Vagina (tissue), 2 donors: ENCODE results near the gene EBF4. TPM values are rescaled to one million over a fixed set of nuclear protein-coding genes. Genes with fewer than 3 reads are reported as not detected.

Experiments
- DNase-seq, 2 donors: peaks; one replicate each; pipeline ENCODE4 v3.0.0-alpha.2; 2017; ENCODE audit errors: extremely low spot score in 2 of 2
- H3K27ac ChIP-seq: fragments of 200-600 bp; sonication (generic); one replicate; pipeline ENCODE4 v1.5.1; 2019
- H3K27me3 ChIP-seq: fragments of 200-600 bp; sonication (generic); one replicate; pipeline ENCODE4 v1.5.1; 2019
- H3K36me3 ChIP-seq, 2 donors: fragments of 200-600 bp; sonication (generic); one replicate each; pipeline ENCODE4 v1.5.1; 2017 to 2019
- H3K4me1 ChIP-seq: fragments of 200-600 bp; sonication (generic); one replicate; pipeline ENCODE4 v1.5.1; 2019
- H3K4me3 ChIP-seq, 2 donors: fragments of 200-600 bp; sonication (generic); 1 replicate in 1 of 2; 2 replicates in 1 of 2; pipeline ENCODE4 v1.5.1; 2016 to 2019
- H3K9me3 ChIP-seq: fragments of 200-600 bp; sonication (generic); one replicate; pipeline ENCODE4 v1.5.1; 2019
- CTCF ChIP-seq, 3 experiments: fragments of 450-650 bp in 2 of 3; fragments of 200-600 bp in 1 of 3; sonication (generic) in 1 of 3; IDR thresholded peaks; one replicate each; pipeline ENCODE4 v1.5.1; 2017 to 2019; ENCODE audit warnings: antibody characterized with exemption in 3 of 3, mild to moderate bottlenecking in 2 of 3, moderate library complexity in 2 of 3
- POLR2A ChIP-seq, 2 donors: fragments of 450-650 bp; IDR thresholded peaks; one replicate each; pipeline ENCODE4 v1.6.1; 2017; ENCODE audit warnings: antibody characterized with exemption in 2 of 2, mild to moderate bottlenecking in 2 of 2, moderate library complexity in 2 of 2
- POLR2AphosphoS5 ChIP-seq, 2 donors: sonication (generic); formaldehyde crosslinking; IDR thresholded peaks; one replicate each; pipeline ENCODE4 v1.9.0; 2017; ENCODE audit warnings: antibody characterized with exemption in 2 of 2, mild to moderate bottlenecking in 2 of 2, low read depth in 1 of 2; ENCODE audit not compliant: insufficient read depth in 1 of 2
- intact Hi-C: fragments of 100-400 bp; cut with DNase I; formaldehyde crosslinking; loops from one replicate; pipeline ENCODE4 v1.15.1; 2023
- total RNA-seq: library from RNA; depleted of rRNA; stranded (reverse); fragments of >200 nt; gene quantifications from one replicate; pipeline ENCODE4 v1.2.3, GENCODE V29; 2016

The EBF4 gene
- total RNA-seq, 1 donor from 2014 or later: 23.1 TPM

DNA sequence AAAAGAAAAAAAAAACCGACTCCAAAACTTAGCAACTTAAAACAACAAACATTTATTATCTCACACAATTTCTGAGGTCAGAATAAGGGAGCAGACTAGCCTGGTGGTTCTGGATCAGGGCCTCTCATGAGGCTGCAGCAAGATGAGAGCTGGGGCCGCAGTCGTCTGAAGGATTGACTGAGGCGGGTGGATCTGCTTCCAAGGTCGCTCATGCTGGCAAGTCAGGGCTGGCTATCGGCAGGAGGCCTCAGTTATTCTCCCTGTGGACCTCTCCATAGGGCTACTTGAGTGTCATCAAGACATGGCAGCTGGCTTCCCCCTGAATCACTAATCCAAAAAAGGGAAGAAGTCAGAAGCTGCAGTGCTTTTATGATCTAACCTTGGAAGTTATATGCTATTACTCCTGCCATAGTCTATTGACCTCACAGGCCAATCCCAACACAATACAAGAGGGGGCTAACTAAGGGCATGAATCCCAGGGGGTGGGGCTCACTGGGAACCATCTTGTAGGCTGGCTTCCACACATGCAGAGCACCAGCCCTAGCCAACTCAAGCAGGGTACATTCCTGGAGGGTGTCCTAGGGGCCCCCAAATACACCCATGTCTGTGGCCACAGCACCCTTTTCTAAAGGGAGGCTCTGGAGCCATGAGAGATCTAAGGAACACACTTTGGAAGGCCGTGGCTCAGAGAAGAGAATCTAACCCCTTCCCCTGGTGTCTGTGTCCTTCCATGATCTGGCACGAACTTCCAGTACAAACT lies 11.3 kb downstream of the EBF4 start:
- no peaks in the 10 kb centered on the region for H3K4me1 ChIP-seq
- no peak overlapping the region for H3K27ac ChIP-seq
- H3K9me3 ChIP-seq: no peaks in the 10 kb centered on the region
- no peaks in the 10 kb centered on the region for H3K27me3 ChIP-seq
- H3K4me3 ChIP-seq: no peak overlapping the region
- no peaks in the 10 kb centered on the region for H3K36me3 ChIP-seq
- intact Hi-C loops: no loop called here
- no peak for TF ChIP-seq POLR2A (IDR thresholded peaks at IDR 0.05)
- TF ChIP-seq POLR2AphosphoS5 (IDR thresholded peaks at IDR 0.05; ENCODE audit: insufficient read depth in 1 of 2, low read depth in 1 of 2): no peak
- DNase-seq: peak in 1 of 2 donors; percentile 70

DNA sequence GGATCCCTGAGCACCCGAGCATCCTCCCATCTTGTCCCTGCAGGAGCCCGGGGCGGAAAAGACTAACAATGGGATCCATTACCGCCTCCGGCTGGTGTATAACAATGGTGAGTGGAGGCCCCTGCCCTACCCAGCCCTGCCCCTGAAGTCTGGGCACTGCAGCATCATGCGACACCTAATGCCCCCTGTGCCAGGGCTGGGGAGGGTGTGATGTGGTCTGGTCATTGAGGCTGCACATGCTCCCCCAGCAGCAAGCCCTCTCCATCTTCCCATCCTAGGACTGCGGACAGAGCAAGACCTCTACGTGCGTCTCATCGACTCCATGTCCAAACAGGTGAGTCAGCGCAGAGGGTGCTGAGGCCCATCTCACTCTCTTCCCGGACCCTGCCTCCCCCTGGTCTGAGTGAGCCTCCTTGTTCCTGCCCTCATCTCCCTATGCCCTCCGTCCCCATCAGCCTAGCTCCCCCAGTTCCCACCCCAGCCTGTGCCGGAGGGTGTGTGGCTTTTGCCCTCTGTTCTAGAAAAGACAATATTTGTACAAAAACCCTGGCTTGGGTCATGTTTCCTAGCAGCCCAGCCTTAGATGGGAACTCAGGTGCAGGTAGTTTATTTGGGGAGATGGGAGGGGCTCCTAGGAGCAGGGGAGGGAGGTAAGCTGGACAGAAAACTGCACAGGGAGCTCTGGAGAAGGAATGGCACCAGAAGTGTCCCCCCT lies 13.5 kb downstream of the EBF4 start:
- no peak for TF ChIP-seq POLR2A (IDR thresholded peaks at IDR 0.05)
- no peaks in the 10 kb centered on the region for H3K27me3 ChIP-seq
- no peak overlapping the region for H3K4me3 ChIP-seq
- no peaks in the 10 kb centered on the region for H3K9me3 ChIP-seq
- H3K4me1 ChIP-seq: no peaks in the 10 kb centered on the region
- intact Hi-C loops: no loop called here
- no peak overlapping the region for H3K27ac ChIP-seq
- no peaks in the 10 kb centered on the region for H3K36me3 ChIP-seq
- peak in 1 of 2 donors; percentile 72 for DNase-seq

GRCh38 chr20:2706688-2707352 lies 14.2 kb downstream of the EBF4 start:
- Histone ChIP-seq H3K4me1 (no peaks in the 10 kb centered on the region), H3K27me3 (no peaks in the 10 kb centered on the region), H3K4me3 (no peak overlapping the region), H3K27ac (no peak overlapping the region), H3K9me3 (no peaks in the 10 kb centered on the region), H3K36me3 (no peaks in the 10 kb centered on the region)
- DNase-seq: peak in 1 of 2 donors; percentile 43
- intact Hi-C loops: no loop called here
- no peak for TF ChIP-seq CTCF (IDR thresholded peaks at IDR 0.05)
- TF ChIP-seq POLR2A (IDR thresholded peaks at IDR 0.05): no peak
- TF ChIP-seq POLR2AphosphoS5 (IDR thresholded peaks at IDR 0.05; ENCODE audit: insufficient read depth in 1 of 2, low read depth in 1 of 2): no peak

DNA sequence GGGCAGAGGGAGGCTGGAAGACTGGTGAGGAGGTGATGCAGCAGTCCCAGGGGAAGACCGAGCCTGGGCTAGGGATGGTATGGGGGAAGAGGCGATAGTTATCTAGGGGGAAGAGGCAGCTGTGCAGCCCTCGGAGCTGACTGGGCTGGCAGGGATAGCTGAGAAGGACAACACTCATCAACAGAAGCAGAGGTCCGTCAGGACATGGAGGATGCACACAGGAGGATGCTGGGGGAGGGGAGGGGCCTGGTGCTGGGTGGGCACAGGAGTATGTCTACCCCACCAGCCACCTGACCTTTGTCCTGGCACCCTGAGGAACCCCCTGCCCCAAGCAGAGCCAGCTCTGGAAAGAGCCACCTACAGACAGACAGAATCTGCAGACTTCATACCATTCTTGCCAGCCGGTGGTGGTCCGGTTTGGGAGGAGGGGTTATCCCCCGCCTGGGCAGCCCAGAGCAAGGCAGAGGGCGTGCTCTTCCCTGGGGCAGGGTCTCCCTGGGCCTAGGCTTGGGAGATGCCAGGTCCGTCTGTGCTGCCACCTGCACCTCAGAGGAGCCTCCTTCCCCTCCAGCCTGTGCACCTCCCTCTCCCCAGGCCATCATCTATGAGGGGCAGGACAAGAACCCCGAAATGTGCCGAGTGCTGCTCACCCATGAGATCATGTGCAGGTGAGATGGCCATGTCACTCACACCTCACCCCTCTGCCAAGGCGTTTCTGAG lies 14.9 kb downstream of the EBF4 start:
- H3K36me3 ChIP-seq: no peaks in the 10 kb centered on the region
- intact Hi-C loops: no loop called here
- no peak overlapping the region for H3K27ac ChIP-seq
- TF ChIP-seq CTCF (IDR thresholded peaks at IDR 0.05) (no peak), POLR2A (IDR thresholded peaks at IDR 0.05) (no peak), POLR2AphosphoS5 (IDR thresholded peaks at IDR 0.05; ENCODE audit: insufficient read depth in 1 of 2, low read depth in 1 of 2) (no peak)
- H3K27me3 ChIP-seq: no peaks in the 10 kb centered on the region
- no peaks in the 10 kb centered on the region for H3K4me1 ChIP-seq
- no peak overlapping the region for H3K4me3 ChIP-seq
- peak in 1 of 2 donors; percentile 46 for DNase-seq
- no peaks in the 10 kb centered on the region for H3K9me3 ChIP-seq

DNA sequence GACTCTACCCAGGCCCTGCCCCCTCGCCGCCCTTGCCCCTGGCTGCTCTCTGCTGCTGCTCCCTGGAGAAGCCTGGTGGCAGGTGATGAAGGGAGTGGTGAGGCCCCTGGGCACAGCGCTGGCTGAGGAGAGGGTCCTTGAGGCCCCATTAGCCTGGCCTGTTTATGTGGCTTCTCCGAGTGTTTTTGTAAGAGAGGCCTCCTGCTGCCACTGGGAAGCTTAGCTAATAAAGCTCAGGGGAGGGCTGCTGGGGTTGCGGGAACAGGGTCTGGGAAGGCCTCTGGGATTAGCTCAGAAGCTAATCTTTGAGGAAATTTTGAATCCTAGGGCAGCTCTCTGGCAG lies 15.5 kb downstream of the EBF4 start:
- TF ChIP-seq POLR2A (IDR thresholded peaks at IDR 0.05) (no peak), POLR2AphosphoS5 (IDR thresholded peaks at IDR 0.05; ENCODE audit: insufficient read depth in 1 of 2, low read depth in 1 of 2) (no peak), CTCF (IDR thresholded peaks at IDR 0.05) (no peak)
- Histone ChIP-seq H3K9me3 (no peaks in the 10 kb centered on the region), H3K36me3 (no peaks in the 10 kb centered on the region), H3K27me3 (no peaks in the 10 kb centered on the region), H3K27ac (no peak overlapping the region), H3K4me1 (no peaks in the 10 kb centered on the region), H3K4me3 (no peak overlapping the region)
- peak in 1 of 2 donors; percentile 90 for DNase-seq
- intact Hi-C loops: no loop called here
